ENCODE results near the gene TRIM8. TPM values are rescaled to one million over a fixed set of nuclear protein-coding genes. Genes with fewer than 3 reads are reported as not detected.

The TRIM8 gene
- total RNA-seq, 1 experiment from 2014 or later = 37.0 TPM

- Histone ChIP-seq H2AK5ac (ENCODE audit: insufficient read length, low read length) (no peak overlapping the region), H4K5ac (ENCODE audit: insufficient read length, low read depth, low read length) (no peak overlapping the region), H3K18ac (ENCODE audit: insufficient read length, low read depth, low read length) (no peak overlapping the region), H4K91ac (ENCODE audit: insufficient read length, low read depth, low read length) (no peak overlapping the region), H3K23ac (ENCODE audit: insufficient read length, low read depth, low read length) (no peak overlapping the region), H3K9me3 (ENCODE audit: control insufficient read depth, low read depth, low read length) (no peaks in the 10 kb centered on the region), H2AFZ (ENCODE audit: low read length) (no peak overlapping the region), H3K79me2 (ENCODE audit: insufficient read depth, low read length) (no peaks in the 10 kb centered on the region), H4K20me1 (ENCODE audit: control insufficient read depth, insufficient read depth, insufficient read length) (no peaks in the 10 kb centered on the region), H3T11ph (ENCODE audit: low read length) (no peak overlapping the region), H2BK5ac (ENCODE audit: insufficient read length, low read length) (no peak overlapping the region), H2BK20ac (ENCODE audit: low read depth, low read length, poor library complexity, severe bottlenecking) (no peak overlapping the region), H2BK15ac (ENCODE audit: low read depth, low read length) (no peak overlapping the region), H3K4me1 (ENCODE audit: insufficient read depth, low read length) (peaks cover 19% of the 10 kb centered on the region), H3K4ac (ENCODE audit: low read depth, low read length) (no peak overlapping the region), H3K9ac (ENCODE audit: extremely low read depth, insufficient read length, low read length) (no peak overlapping the region), H3K79me1 (ENCODE audit: insufficient read depth, low read depth, low read length, poor library complexity, severe bottlenecking) (no peaks in the 10 kb centered on the region), H4K8ac (replicated peaks; ENCODE audit: insufficient read length, low read depth, low read length) (no peak overlapping the region), H2BK12ac (ENCODE audit: insufficient read length, low read depth, low read length) (no peak overlapping the region), H3K27ac (ENCODE audit: insufficient read length, low read depth, low read length) (no peak overlapping the region), H3K4me2 (ENCODE audit: insufficient read depth, insufficient read length, low read length) (peak overlapping the region; percentile 4), H3K23me2 (ENCODE audit: insufficient read length, low read depth, low read length, poor library complexity, severe bottlenecking) (no peaks in the 10 kb centered on the region), H3K27me3 (ENCODE audit: insufficient read depth, low read length) (no peaks in the 10 kb centered on the region), H3K14ac (ENCODE audit: insufficient read depth, low read length) (no peak overlapping the region), H3K56ac (ENCODE audit: insufficient read length, low read depth, low read length) (no peak overlapping the region), H2BK120ac (ENCODE audit: low read depth, low read length, poor library complexity, severe bottlenecking) (no peak overlapping the region)
- WGBS (ENCODE audit: extremely low coverage, insufficient read length, low lambda C conversion rate) = no CpG with 5 or more reads among the region's 19 CpGs
- Mint-ChIP-seq H3K4me3 (peak overlapping the region in 1 of 2 experiments; percentile 63; a peak in 4 of 5 replicates), H3K4me1 (peaks cover 77 to 81% of the 10 kb centered on the region in 2 experiments), H3K27ac (peak overlapping the region in 2 of 3 experiments; percentile 12 to 76; a peak in 5 of 7 replicates), H3K36me3 (ENCODE audit: insufficient read depth in 1 of 3, low read depth in 3 of 3) (no peaks in the 10 kb centered on the region), H3K9me3 (no peaks in the 10 kb centered on the region), H3K27me3 (ENCODE audit: low read depth) (no peaks in the 10 kb centered on the region)
- no peak for TF ChIP-seq CTCF (conservative IDR thresholded peaks at IDR 0.05)
- peak; percentile 45 for DNase-seq
Measured at GRCh38 chr10:102673819-102674511, 29.7 kb downstream of the TRIM8 start.

Data from H9 (cell line).